Neural progenitor cell (in vitro differentiated cells): ENCODE results near the gene COMP. TPM values are rescaled to one million over a fixed set of nuclear protein-coding genes. Genes with fewer than 3 reads are reported as not detected.

ENCODE experiments used
- DNase-seq: peaks from one replicate; pipeline ENCODE4 v3.0.0-alpha.2; 2016; ENCODE audit warnings: low spot score
- H2AFZ ChIP-seq: fragments of 200-600 bp; sonication (generic); replicated peaks from 2 replicates; pipeline ENCODE4 v1.6.1; 2016; ENCODE audit warnings: antibody characterized with exemption
- H3F3A ChIP-seq: fragments of 200-600 bp; sonication (generic); 2 replicates; pipeline ENCODE4 v1.6.1; 2016; ENCODE audit warnings: antibody characterized with exemption, low read depth
- H3K27ac ChIP-seq: fragments of 200-600 bp; sonication (generic); 2 replicates; pipeline ENCODE4 v1.5.1; 2016; ENCODE audit warnings: mild to moderate bottlenecking
- H3K27me3 ChIP-seq: fragments of 200-600 bp; sonication (generic); 2 replicates; pipeline ENCODE4 v1.6.1; 2016; ENCODE audit warnings: mild to moderate bottlenecking, moderate library complexity
- H3K36me3 ChIP-seq: fragments of 200-600 bp; sonication (generic); 2 replicates; pipeline ENCODE4 v1.5.1; 2016
- H3K4me1 ChIP-seq: fragments of 200-600 bp; sonication (generic); 2 replicates; pipeline ENCODE4 v1.6.1; 2016; ENCODE audit warnings: mixed run types
- H3K4me2 ChIP-seq: fragments of 200-600 bp; sonication (generic); 2 replicates; pipeline ENCODE4 v1.6.1; 2016
- H3K4me3 ChIP-seq: fragments of 200-600 bp; sonication (generic); 2 replicates; pipeline ENCODE4 v1.5.1; 2016
- H3K79me2 ChIP-seq: fragments of 200-600 bp; sonication (generic); 2 replicates; pipeline ENCODE4 v1.6.1; 2016; ENCODE audit warnings: low read depth
- H3K9ac ChIP-seq: fragments of 200-600 bp; sonication (generic); 2 replicates; pipeline ENCODE4 v1.6.1; 2016
- H3K9me3 ChIP-seq: fragments of 200-600 bp; sonication (generic); 2 replicates; pipeline ENCODE4 v1.5.1; 2016; ENCODE audit warnings: low read depth
- H4K20me1 ChIP-seq: fragments of 200-600 bp; sonication (generic); 2 replicates; pipeline ENCODE4 v1.6.1; 2016; ENCODE audit warnings: low read depth
- H3K27ac Mint-ChIP-seq: 3 replicates; pipeline ENCODE4 v1.8.0; 2021; ENCODE audit warnings: mixed read lengths
- H3K27me3 Mint-ChIP-seq: 2 replicates; pipeline ENCODE4 v1.8.0; 2022; ENCODE audit warnings: low read depth, mild to moderate bottlenecking, inconsistent platforms, moderate library complexity, mixed read lengths; ENCODE audit not compliant: insufficient read depth
- H3K36me3 Mint-ChIP-seq: 3 replicates; pipeline ENCODE4 v1.8.0; 2021; ENCODE audit warnings: mixed read lengths
- H3K4me1 Mint-ChIP-seq: 3 replicates; pipeline ENCODE4 v1.8.0; 2021; ENCODE audit warnings: mixed read lengths
- H3K4me3 Mint-ChIP-seq: 3 replicates; pipeline ENCODE4 v1.8.0; 2021; ENCODE audit warnings: mild to moderate bottlenecking, moderate library complexity, mixed read lengths
- H3K9me3 Mint-ChIP-seq: 3 replicates; pipeline ENCODE4 v1.8.0; 2020; ENCODE audit warnings: mixed read lengths
- CTCF ChIP-seq: fragments of 200-600 bp; sonication (generic); IDR thresholded peaks from 2 replicates; pipeline ENCODE4 v1.5.1; 2017; ENCODE audit warnings: antibody characterized with exemption, mild to moderate bottlenecking
- EZH2 ChIP-seq: fragments of 200-600 bp; sonication (generic); IDR thresholded peaks from 2 replicates; pipeline ENCODE4 v1.6.1; 2017; ENCODE audit warnings: antibody characterized with exemption, mild to moderate bottlenecking, moderate library complexity
- EZH2phosphoT487 ChIP-seq: fragments of 200-600 bp; sonication (generic); IDR thresholded peaks from 2 replicates; pipeline ENCODE4 v1.6.1; 2017; ENCODE audit warnings: antibody characterized with exemption
- total RNA-seq: library from RNA; depleted of rRNA; stranded (reverse); fragments of >200 nt; gene quantifications from 2 replicates; pipeline ENCODE4 v1.2.3, GENCODE V29; 2015; ENCODE audit warnings: low replicate concordance

The COMP gene
- total RNA-seq, 1 donor from 2014 or later: not detected

- Histone ChIP-seq H3K79me2 (no peaks in the 10 kb centered on the region), H2AFZ (no peak overlapping the region), H3K4me2 (no peak overlapping the region), H3K9ac (no peak overlapping the region), H4K20me1 (peaks cover 27% of the 10 kb centered on the region), H3K27me3 (no peaks in the 10 kb centered on the region), H3F3A (peaks cover 4% of the 10 kb centered on the region), H3K27ac (no peak overlapping the region), H3K36me3 (no peaks in the 10 kb centered on the region), H3K9me3 (no peaks in the 10 kb centered on the region), H3K4me1 (peaks cover 22% of the 10 kb centered on the region), H3K4me3 (no peak overlapping the region)
- H3K4me1 Mint-ChIP-seq: peaks cover 20% of the 10 kb centered on the region
- H3K27ac Mint-ChIP-seq: no peak overlapping the region
- TF ChIP-seq EZH2: no peak
- TF ChIP-seq EZH2phosphoT487: no peak
- TF ChIP-seq CTCF: no peak
- H3K36me3 Mint-ChIP-seq: peaks cover 3% of the 10 kb centered on the region
- no peaks in the 10 kb centered on the region for H3K9me3 Mint-ChIP-seq
- H3K27me3 Mint-ChIP-seq: no peaks in the 10 kb centered on the region
- H3K4me3 Mint-ChIP-seq: no peak overlapping the region
- DNase-seq: no peak
Observed at GRCh38 chr19:18745931-18746330, 45.2 kb downstream of the COMP start.

GRCh38 chr19:18745012-18745735 lies 45.9 kb downstream of the COMP start:
- Mint-ChIP-seq H3K27me3 (no peaks in the 10 kb centered on the region), H3K4me1 (peaks cover 24% of the 10 kb centered on the region), H3K4me3 (no peak overlapping the region), H3K9me3 (no peaks in the 10 kb centered on the region), H3K27ac (no peak overlapping the region), H3K36me3 (no peaks in the 10 kb centered on the region)
- no peaks in the 10 kb centered on the region for H3K27me3 ChIP-seq
- no peak overlapping the region for H3K4me3 ChIP-seq
- H2AFZ ChIP-seq: no peak overlapping the region
- H3K27ac ChIP-seq: no peak overlapping the region
- no peaks in the 10 kb centered on the region for H3K36me3 ChIP-seq
- H3K9ac ChIP-seq: no peak overlapping the region
- peaks cover 4% of the 10 kb centered on the region for H3F3A ChIP-seq
- H3K4me1 ChIP-seq: peaks cover 22% of the 10 kb centered on the region
- DNase-seq: peak; percentile 1
- no peaks in the 10 kb centered on the region for H3K79me2 ChIP-seq
- no peak for TF ChIP-seq CTCF
- no peak overlapping the region for H3K4me2 ChIP-seq
- peaks cover 32% of the 10 kb centered on the region for H4K20me1 ChIP-seq
- no peaks in the 10 kb centered on the region for H3K9me3 ChIP-seq

- Histone ChIP-seq H3K36me3 (no peaks in the 10 kb centered on the region), H3K79me2 (no peaks in the 10 kb centered on the region), H4K20me1 (peaks cover 33% of the 10 kb centered on the region), H2AFZ (no peak overlapping the region), H3K4me2 (no peak overlapping the region), H3K27ac (no peak overlapping the region), H3F3A (no peaks in the 10 kb centered on the region), H3K9me3 (no peaks in the 10 kb centered on the region), H3K27me3 (no peaks in the 10 kb centered on the region), H3K4me1 (peaks cover 11% of the 10 kb centered on the region), H3K4me3 (no peak overlapping the region), H3K9ac (no peak overlapping the region)
- H3K4me3 Mint-ChIP-seq: no peak overlapping the region
- no peaks in the 10 kb centered on the region for H3K36me3 Mint-ChIP-seq
- no peaks in the 10 kb centered on the region for H3K9me3 Mint-ChIP-seq
- peaks cover 16% of the 10 kb centered on the region for H3K4me1 Mint-ChIP-seq
- no peak overlapping the region for H3K27ac Mint-ChIP-seq
- H3K27me3 Mint-ChIP-seq: no peaks in the 10 kb centered on the region
- peak; percentile 1 for DNase-seq
- TF ChIP-seq EZH2phosphoT487: no peak
- TF ChIP-seq CTCF: no peak
Observed at GRCh38 chr19:18743784-18744418, 47.2 kb downstream of the COMP start.
